WI38 (cell line): Measurements from ENCODE around the gene ATF6.

Experiments used
- H3K4me3 ChIP-seq: 2 replicates; pipeline ENCODE4 v1.5.1; 2011; ENCODE audit warnings: low read depth, mild to moderate bottlenecking, control low read depth, low read length
- TF ChIP-seq, protein P1 (sequence below): IDR thresholded peaks from 2 replicates; pipeline ENCODE4 v1.5.1; 2012; ENCODE audit warnings: low read depth, mild to moderate bottlenecking, control low read depth, low read length

ATF6 gene

GRCh38 chr1:161948435-161948834 lies 182.3 kb downstream of the ATF6 start:
- TF ChIP-seq, protein P1, sequence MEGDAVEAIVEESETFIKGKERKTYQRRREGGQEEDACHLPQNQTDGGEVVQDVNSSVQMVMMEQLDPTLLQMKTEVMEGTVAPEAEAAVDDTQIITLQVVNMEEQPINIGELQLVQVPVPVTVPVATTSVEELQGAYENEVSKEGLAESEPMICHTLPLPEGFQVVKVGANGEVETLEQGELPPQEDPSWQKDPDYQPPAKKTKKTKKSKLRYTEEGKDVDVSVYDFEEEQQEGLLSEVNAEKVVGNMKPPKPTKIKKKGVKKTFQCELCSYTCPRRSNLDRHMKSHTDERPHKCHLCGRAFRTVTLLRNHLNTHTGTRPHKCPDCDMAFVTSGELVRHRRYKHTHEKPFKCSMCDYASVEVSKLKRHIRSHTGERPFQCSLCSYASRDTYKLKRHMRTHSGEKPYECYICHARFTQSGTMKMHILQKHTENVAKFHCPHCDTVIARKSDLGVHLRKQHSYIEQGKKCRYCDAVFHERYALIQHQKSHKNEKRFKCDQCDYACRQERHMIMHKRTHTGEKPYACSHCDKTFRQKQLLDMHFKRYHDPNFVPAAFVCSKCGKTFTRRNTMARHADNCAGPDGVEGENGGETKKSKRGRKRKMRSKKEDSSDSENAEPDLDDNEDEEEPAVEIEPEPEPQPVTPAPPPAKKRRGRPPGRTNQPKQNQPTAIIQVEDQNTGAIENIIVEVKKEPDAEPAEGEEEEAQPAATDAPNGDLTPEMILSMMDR = no peak

GRCh38 chr1:161949548-161949947 lies 183.4 kb downstream of the ATF6 start:
- TF ChIP-seq, protein P1 = no peak
- no peak overlapping the region for H3K4me3 ChIP-seq

More at GRCh38 chr1:161948435-161948834, 182.3 kb downstream of the ATF6 start:
- no peak overlapping the region for H3K4me3 ChIP-seq

DNA sequence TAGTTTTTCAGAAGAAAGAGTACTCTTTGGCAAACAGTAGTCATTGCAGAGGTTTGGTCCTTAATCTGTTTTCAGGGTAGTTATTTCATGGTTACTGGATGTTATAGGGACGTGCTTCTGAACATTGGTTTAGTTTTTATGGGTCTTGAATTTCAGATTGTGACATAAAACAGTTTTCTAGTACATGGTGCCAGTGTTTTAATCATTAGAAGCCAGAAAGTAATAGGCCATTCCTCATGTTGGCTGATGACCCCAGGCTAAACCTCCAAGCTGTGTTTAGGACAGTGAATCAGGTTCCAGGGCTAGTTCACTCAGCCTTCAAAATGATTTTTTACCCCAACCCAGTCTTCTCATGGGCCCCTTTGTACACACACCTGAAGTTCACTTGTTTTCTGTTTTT lies 184.3 kb downstream of the ATF6 start:
- TF ChIP-seq, protein P1 = no peak
- no peak overlapping the region for H3K4me3 ChIP-seq

- no peak overlapping the region for H3K4me3 ChIP-seq
- TF ChIP-seq, protein P1 = no peak
Measured at GRCh38 chr1:161951646-161952045, 185.5 kb downstream of the ATF6 start.

DNA sequence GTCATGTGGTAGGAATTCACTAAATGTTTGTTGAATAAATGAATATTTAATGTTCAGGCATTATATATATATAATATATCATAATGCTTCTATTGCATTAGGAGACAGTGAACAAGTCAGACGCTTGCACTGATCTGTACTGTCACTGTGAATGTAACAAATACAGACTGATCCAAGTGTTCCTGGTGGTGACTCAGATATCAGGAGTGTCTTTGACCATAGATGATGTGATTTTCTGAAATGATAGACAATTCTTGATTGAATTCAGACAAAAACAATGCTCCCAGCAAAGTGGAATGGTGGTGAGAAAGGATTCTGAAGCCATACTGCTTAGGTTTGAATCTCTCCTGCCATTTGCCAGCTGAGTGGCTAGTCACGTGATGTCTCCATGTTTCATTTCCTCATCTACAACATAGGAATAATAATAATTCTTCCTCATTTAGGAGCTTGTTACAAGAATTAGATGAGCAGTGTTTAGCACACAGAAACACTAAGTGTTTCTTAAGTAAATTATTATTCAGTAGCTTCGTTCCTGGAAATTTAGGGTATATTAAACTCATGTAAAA lies 186.6 kb downstream of the ATF6 start:
- H3K4me3 ChIP-seq = no peak overlapping the region

GRCh38 chr1:161953256-161953920 lies 187.3 kb downstream of the ATF6 start:
- TF ChIP-seq, protein P1 = no peak
- H3K4me3 ChIP-seq = no peak overlapping the region

More for the DNA sequence above, 186.6 kb downstream of the ATF6 start:
- TF ChIP-seq, protein P1 = no peak

DNA sequence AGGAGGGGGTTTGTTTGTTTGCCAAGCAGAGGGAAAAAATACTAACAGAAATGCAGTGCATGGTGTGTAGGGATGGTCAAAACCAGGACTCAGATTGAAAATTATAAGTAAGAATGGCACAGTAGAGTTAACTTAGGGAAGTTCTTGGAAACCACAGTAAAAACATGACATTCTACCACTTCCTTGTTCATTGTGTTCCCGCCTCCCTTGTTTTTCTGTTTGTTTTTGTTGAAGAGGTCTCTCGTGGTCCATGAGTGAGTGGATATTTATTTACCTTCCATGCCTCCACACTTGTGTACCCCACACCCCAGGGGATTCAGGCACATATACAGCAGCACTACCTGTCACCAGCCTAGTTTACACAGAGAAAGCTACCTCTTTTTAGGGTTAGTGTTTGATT lies 187.9 kb downstream of the ATF6 start:
- no peak overlapping the region for H3K4me3 ChIP-seq
- TF ChIP-seq, protein P1 = no peak
